Measurements from ENCODE around the gene ECEL1.
"Not testable (repeated sequence)": the region's sequence is repeated elsewhere in the genome, so short reads cannot be mapped to it uniquely, and the experiment has no call there.

The ECEL1 gene

GRCh38 chr2:232441147-232441651 is 46.4 kb downstream of the ECEL1 start:
- DNase-seq (ENCODE audit: low spot score): no peak

GRCh38 chr2:232440220-232441018 is 47.2 kb downstream of the ECEL1 start:
- DNase-seq (ENCODE audit: low spot score): peak; percentile 78

- no peak for DNase-seq (ENCODE audit: low spot score)
These were observed 47.9 kb downstream of the ECEL1 start for GRCh38 chr2:232439758-232440135.

- peak; percentile 6 for DNase-seq (ENCODE audit: low spot score)
These were observed 48.5 kb downstream of the ECEL1 start for GRCh38 chr2:232438951-232439757.

GRCh38 chr2:232438091-232438490 is 49.5 kb downstream of the ECEL1 start:
- no peak for DNase-seq (ENCODE audit: low spot score)

GRCh38 chr2:232437195-232437571 is 50.5 kb downstream of the ECEL1 start:
- no peak for DNase-seq (ENCODE audit: low spot score)

GRCh38 chr2:232436381-232437194 is 51.0 kb downstream of the ECEL1 start:
- no peak for DNase-seq (ENCODE audit: low spot score)

GRCh38 chr2:232435805-232436204 is 51.8 kb downstream of the ECEL1 start:
- no peak for DNase-seq (ENCODE audit: low spot score)

- DNase-seq (ENCODE audit: low spot score): no peak
These were observed 52.3 kb downstream of the ECEL1 start for GRCh38 chr2:232435375-232435648.

GRCh38 chr2:232434563-232435374 is 52.9 kb downstream of the ECEL1 start:
- DNase-seq (ENCODE audit: low spot score): no peak

- no peak for DNase-seq (ENCODE audit: low spot score)
These were observed 53.5 kb downstream of the ECEL1 start for GRCh38 chr2:232434091-232434490.

GRCh38 chr2:232433622-232434021 is 54.0 kb downstream of the ECEL1 start:
- DNase-seq (ENCODE audit: low spot score): not testable (repeated sequence)

- DNase-seq (ENCODE audit: low spot score): no peak
These were observed 54.9 kb downstream of the ECEL1 start for GRCh38 chr2:232432598-232433184.

- no peak for DNase-seq (ENCODE audit: low spot score)
These were observed 55.7 kb downstream of the ECEL1 start for GRCh38 chr2:232431705-232432590.
